ENCODE results near the gene AFDN.
A peak's percentile ranks its signal among the peaks of the same experiment; 100 is the strongest.

The AFDN gene

DNA sequence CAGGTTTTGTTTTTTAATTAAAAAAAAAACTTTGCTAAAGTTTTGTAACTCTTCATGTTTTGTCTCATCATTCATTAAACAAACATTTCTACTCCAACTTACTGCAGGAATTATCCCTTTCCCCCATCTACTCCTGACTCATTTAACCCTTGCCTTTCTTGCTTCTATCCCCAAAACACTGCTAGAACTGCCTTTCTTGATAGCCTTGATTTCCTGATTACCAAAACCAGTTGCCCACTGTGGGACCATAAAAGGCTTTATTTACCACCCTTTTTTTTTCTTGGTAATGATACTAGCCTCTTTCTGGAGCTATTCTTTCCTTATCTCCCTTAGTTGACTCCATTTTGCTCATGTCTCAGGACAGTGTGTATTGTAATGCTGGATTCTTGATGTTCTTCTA lies 15.3 kb downstream of the AFDN start:
- DNase-seq = no peak

DNA sequence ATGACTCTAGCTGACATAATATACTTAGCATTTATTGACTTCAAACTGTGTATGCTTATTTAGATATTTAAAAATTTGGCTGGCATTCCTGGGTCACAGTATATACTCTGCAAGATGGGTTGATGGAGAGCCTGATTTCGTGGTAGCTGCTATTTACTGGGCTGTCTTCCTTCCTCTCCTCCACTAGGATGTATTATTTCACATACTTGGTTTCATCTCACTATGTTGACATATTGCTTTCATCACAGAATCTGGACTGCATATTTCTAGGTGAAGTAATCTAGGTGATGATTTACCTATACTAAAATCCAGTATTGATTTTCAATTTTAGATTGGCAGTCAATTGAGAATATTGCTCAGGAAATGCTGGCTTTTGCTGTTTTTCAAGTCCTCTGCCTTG lies 15.7 kb downstream of the AFDN start:
- no peak for DNase-seq

DNA sequence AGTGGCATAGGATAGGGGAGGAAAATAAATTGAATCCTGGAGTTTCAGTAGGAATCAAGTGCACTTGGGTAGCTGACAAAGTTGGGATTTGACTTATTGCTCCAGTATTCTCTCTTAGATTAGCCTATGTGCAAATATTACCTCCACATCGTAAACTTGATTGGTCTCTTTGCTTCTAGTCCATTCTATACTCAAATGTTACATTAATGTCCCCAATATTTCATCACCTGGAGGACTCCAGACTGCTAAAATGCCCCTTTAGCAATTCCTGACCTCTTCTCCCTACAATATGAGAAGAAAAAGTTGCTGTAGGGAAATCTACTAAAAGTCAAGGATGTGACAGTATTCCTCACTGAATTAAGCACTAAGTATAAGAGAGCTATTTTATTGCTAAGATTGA lies 16.3 kb downstream of the AFDN start:
- DNase-seq = no peak

DNA sequence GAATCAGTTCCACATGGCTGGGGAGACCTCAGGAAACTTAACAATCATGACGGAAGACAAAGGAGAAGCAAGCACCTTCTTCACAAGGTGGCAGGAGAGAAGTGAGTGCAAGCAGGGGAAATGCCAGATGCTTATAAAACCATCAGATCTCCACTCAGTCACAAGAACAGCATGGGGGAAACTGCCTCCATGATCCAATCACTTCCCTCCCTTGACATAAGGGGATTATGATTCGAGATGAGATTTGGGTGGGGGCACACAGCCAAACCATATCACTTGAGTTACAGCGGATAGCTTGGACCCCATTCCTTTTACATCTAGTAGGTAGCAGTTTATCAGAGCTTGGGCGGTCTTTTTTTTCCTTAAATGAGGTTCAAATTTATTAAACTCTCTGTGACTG lies 19.1 kb downstream of the AFDN start:
- DNase-seq = no peak

DNA sequence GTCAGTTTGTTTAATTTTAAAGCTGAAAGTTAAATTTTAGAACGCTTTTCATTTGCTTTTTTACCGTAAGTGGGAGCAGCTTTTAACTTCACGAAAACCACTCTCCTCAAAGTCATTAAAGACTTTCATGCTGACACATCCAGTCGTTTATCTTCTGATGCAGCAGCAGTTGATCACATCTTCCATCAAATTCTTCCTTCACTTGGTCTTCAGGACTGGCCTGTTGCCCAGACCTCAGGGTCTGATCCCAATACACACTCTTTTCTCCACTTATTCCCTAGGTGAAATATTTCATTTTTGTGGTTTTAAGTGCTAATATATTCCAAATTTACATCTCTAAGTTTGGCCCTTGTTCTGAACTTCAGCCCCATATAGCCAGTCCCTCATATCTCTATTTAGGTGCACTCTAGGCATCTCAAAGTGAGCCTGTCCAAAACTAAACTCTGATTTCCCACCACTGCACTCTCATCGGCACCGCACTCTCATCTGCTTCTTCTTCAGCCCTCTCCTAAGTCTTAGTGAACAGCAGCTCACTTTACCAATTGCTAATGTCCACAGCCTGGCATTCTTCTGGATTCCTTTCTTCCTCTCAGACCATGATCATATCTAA lies 20.4 kb downstream of the AFDN start:
- peak; percentile 78 for DNase-seq

DNA sequence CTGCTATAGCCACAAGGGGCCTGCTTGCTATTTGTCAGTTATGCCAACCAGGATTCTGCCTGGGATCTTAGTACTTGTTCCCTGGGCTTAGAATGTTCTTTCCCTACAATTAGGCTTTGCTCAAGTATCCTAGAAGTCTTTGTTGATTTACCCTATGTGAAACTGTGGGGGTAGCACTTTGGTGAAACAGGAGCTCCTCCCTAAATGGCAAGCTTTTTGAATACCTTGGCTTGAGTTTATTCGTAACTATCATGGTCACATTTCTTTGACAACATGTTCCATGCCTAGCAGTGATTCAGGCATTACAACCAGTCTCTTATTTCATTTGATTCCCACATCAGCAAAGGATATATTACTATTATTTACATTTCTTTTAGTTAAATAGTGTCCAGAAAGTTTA lies 21.2 kb downstream of the AFDN start:
- DNase-seq = no peak

DNA sequence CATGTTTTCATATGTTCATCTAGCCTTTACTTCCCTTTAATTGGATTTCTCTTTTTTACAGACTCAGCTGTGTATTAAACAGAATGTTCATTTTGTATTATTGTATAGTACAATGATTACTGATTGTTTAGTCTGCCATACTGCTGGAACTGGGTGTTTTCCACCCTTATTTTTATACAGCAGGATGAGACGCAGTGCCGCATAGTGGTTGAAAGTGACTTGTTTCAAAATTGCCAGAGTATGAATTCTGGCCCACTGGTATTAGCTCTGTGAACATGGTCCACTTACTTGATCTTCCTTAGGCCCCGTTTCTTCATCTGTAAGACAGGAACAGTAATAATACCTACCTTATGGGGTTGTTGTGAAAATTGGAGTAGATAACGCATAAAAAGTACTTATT lies 22.1 kb downstream of the AFDN start:
- no peak for DNase-seq

DNA sequence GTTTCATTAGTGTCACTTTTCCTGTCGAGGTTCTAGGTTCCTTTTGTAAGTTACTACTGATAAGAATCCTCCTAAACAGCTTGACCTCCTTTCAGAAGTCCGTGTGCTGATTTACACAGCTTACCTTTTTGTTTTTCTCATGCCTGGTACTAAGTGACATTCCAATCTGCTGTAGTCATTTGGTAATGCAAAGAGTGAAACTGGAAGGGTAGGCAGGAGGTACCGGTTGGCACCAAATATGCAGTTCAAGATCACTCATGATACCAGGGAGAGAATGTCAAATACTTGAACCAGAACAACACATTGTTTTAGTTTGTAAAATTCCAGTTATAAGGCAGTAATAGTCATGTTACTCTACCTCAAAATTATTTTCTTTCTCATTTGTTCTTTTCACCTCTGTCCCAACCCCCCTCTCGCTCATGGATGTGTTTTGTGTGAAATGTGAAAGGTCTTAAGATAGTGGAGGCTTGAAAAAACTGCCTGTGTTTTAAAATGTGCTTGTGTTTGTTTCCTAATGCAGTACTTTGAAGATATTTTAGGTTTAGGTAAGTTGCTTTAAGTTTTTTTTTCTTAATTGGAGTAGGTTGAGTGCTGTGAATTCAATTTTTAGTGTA lies 23.2 kb downstream of the AFDN start:
- DNase-seq = no peak

DNA sequence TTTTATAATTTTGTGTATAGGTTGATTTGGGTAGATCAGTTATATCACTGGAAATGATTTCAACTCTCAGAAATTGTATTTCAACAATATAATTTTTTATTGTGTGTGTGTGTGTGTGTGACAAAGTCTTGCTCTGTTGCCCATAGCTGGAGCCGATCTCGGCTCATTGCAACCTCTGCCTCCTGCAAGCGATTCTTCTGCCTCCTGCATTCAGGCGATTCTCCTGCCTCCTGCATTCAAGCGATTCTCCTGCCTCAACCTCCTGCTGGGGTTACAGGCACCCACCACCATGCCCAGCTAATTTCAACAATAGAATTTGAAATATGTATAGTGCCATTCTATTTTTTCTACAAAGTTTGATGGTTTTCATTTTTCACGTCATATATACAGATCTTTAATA lies 24.1 kb downstream of the AFDN start:
- DNase-seq = no peak

DNA sequence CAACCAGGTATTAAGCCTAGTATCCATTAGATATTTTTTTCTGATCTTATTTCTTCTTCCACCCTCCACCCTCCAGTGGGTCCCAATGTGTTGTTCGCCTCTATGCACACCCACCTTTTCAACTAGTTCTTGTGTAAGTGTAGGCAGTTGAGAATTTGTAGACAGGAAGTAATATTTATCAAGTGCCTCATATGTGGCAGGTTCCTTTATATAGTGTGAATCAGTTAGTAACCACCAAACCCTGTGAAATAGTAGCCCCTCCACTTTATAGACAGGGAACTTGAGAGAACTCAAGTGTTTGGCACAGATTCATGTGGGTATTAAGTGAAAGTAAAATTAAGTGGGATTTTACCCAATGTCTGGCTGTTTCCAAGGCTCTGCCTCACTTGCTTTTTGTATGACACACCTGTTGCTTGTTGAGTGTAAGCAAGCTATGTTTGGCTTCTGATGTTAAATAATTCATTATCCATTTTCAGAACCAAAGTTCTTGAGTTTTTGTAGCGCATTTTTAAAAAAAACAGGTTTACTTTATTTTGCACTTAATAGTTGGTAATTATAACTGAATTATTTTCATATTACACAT lies 24.8 kb downstream of the AFDN start:
- DNase-seq = no peak

DNA sequence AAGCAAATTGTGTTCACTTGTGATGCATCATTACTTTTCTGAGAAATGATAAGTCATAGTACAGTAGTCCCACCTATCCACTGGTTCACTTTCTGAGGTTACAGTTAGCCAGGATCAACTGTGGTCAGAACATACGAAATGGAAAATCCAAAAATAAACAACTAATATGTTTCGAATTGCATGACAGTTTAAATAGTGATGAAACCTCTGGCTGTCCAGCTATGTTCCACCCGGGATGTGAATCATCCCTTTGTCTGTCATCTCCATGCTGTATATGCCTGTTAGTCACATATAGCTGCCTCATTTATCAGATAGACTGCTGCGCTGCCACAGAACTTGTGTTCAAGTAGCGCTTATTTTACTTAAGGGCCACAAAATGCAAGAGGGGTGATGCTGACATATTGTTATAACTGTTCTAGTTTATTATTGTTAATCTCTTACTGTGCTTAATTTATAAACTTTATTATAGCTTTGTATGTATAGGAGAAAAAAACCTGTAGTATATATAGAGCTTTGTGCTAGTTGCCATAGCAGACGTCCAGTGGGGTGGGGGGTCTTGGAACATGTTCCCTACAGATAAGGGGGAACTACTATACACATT lies 29.2 kb downstream of the AFDN start:
- DNase-seq = peak; percentile 95

DNA sequence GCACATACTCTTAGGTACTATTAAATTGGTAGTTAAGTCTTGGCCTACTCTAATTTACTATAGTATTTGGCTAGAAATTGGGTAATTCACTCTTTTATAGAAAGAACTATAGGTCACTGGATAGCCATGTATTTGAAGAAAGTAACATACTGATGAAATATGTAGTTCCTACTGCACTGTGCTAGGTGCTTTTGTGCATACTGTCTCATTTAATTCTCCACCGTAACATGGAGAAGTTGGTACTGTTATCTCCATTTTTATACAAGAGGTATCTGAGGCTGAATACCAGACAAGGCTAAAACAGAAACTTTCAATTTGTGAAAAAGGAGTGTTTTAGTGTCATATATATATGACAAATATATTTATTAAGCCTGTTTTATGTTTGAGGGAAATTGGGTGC lies 29.8 kb downstream of the AFDN start:
- no peak for DNase-seq

DNA sequence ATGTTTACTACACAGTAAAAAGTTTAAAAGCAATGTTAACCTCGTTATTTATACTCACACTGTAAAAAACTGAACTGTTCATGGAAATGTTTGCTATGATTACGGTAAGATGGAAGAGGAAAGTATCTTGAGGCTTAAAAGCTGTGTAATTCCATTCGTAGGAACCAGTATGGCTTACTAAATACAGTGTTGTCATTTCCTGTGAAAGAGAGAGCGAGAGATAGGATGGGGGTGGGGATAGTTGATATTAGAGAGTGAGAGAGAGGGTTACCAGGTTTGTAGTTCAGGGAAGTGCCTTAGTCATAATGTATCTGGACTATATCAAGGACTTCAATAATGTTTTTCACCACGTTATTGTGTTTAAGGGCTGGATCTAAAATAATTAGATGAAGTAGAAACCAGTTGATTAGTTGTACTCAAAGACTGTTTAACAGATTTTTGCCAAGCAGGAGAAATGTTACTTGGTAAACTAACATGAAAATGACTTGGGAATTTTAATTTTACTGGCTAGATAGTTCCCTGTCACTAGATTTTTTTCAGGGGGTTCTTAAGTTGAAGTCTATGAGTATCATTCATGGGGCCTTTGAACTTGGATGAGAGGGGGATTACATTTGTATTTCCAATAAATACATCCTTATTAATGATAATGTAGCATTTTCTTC lies 30.4 kb downstream of the AFDN start:
- DNase-seq = peak; percentile 69

DNA sequence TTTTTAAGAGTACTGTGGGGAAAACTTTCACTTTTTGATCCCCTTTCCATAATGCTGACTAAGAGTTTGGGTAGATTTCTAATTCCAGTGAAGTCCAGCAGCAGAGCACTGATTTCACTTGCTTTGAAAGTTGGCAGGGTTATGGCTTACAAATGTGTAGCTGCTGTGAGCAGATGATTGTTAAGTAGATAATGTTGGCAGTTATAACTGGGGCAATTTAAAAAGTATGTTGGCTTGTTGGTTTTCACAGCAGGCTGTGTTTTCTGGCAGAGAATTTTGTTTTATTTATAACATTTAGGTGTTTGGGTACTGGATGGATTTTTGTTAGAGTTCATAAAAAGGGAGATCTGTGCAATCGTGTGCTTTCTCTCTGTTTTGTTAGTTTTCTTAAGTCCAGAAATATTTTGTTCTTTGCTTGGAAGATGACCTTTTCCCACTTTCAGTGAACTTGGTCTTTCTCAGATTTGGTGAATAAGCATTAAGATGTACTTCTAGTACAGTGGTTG lies 31.4 kb downstream of the AFDN start:
- DNase-seq = peak; percentile 60

DNA sequence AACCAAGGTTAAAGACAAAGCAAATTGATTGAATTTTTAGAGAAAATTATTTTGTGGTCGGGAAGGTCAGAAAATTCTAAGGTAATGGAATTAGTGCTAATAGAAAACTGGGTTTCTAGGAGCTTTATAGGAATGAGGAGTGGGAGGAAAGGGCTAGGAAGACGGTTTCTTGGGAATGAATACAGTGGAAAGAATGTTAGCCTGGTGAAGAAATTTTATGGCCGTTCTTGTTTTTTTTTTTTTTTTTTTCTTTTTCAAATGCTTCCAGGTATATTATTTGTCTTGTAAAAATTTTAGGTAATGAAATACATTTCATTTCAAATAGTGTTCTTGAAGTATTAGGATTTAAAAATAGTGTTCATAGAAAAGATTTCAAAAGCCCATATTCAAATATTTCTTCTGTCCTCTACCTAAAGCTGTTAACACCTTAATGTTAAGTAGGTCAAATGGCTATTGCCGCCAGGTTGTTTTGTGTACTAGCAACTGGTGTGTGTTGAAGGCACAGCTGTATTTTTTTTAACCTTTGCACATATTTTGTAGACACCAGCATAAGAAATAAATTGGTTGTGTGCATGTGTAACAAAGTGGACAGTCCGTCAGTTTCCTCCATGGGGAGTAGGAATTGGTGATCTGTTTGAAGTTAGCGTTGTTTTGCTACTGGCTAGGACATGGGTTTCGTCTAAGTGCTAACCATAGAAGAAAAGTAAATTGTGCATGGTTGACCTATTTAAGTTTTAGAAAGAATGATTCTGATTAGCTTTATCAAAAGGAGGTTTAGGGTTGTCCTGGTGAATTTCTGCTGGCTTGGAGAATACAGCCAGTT lies 32.3 kb downstream of the AFDN start:
- no peak for DNase-seq

DNA sequence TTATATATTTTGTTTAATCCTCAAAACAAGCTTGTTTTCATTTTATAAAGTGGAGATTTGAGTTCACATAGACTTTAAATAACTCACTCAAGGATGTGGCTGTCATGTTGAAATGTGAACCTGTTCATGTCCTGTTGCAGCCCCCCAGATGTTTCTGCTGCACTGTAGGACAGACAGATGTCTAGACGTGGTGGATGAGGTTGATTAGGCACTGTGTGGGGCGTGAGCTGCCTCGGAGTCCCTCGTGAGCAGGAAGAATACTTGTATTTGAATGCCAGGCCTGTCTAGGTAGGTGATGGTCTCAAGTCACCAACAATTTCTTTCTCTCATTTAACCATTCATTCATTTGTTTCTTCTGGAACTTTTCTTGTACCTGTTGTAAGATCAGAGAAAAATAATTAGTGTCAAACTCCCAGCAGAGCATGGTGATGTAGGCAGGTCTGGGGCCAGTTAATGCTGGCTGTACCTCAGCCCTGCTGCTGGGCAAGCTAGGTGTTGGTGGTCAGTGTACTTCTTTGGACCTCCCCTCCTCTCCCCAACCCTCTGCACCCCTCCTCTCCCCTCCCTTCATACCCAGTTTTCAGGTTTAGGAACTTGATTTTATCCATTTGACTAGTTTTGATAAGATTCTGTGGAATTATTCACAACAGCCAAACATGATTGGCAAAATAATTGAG lies 34.0 kb downstream of the AFDN start:
- no peak for DNase-seq

DNA sequence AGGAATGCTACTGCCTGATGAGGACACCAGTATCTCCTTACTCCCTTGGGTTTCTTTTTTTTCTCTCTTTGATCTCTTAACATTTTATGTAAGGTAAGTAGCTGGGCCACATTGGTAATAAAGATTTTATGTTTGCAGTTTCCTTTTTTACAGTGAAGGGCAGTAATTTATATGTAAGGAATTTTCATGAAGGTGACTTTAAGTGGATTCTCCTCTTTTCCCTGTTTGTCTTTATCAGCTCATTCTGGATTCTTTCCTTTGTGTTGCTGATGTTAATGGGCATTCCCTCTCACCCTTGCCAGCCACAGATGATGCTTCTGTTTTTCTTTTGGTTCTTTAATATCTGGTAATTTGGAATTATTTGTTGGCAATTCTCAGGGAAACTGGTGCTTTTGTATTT lies 34.7 kb downstream of the AFDN start:
- no peak for DNase-seq

DNA sequence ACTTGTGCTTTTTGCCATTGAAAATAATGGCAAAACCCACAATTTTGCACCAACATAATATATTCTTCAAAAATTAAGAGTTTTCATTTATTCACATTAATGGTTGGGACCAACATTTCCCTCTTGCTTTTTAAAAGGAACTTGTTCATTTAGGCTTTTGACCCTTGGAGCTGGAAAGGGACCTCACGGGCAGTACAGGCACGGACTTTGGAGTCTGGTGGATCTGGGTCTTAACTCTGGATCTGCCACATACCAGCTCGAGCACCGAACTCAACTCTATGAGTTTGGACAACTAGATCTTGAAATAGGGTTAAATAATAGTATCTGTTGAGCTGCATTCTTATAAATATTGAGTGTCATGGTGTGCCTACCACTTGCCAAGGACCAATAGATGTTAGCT lies 37.2 kb downstream of the AFDN start:
- no peak for DNase-seq

DNA sequence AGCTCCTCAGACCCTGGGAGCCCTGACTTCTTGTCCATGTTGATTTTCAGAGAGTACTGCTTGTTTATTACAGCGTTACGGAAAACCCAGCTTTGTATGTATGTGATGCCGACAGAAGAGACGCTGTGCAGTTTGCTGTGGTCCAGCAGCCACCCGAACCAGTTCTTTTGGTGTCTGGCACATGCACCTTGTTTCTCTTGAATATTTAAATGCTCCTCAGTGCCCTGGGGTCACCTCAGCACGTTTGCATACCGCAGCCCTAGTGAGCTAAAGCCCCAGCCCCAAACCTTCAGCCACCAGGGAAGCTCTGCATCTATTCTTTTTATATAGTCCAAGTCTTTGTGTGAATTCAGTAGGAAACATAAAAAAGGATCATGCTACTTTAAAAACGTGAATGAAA lies 39.9 kb downstream of the AFDN start:
- no peak for DNase-seq

DNA sequence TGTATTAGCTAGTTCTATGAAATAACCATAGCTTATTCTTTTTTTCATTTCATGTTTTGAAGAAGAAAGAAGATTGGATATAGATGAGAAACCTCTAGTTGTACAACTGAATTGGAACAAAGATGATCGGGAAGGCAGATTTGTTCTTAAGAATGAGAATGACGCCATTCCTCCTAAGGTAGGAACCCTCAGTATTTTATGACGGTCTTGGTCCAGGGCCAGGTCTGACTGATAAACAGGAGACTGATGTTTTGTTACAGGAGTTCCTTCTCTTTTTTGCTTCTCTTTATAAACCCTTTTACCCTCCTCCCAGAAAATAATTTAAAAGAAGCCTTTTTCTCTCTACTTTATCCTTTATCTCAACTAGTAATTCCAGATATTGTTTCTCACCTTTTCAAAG lies 43.6 kb downstream of the AFDN start:
- DNase-seq = no peak

DNA sequence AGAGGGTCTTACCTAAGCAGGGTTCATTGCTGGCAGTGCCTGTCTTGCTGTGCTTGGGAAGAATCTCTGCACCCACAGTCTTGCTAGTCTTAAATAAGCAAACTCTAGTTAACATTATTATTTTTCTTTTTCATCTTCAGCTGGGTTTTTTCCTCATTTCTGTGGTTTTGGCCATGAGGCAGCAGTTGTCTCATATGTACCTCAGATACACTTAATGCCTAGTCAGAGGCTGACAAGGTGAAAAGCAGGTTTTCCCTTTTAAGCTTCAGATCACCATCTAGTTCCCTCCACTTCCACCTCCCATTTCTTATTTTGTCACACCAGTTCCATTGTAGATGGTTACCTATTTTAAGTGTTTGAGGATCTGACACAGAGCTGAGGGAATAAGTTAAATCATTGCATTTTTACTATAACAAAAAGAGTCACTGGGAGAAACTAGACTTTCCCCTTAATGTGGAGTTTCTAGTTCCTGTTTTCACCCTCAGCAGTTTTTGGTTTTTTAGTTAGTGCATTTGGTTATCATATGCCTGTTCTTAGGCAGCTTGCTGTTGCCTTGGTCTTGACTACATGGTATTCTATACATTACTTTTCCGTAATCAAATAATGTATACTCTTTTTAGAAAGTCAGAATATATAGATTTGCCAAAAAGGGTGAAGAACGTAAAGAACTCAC lies 46.0 kb downstream of the AFDN start:
- no peak for DNase-seq
